Mesendoderm (in vitro differentiated cells): ENCODE results near the gene PTDSS2.

Source experiments
- DNase-seq: peaks from one replicate; pipeline ENCODE4 v3.0.0; 2013
- H2AK5ac ChIP-seq: 2 replicates; pipeline ENCODE4 v1.6.1; 2013; ENCODE audit warnings: low read length, inconsistent platforms
- H2BK120ac ChIP-seq: 2 replicates; pipeline ENCODE4 v1.6.1; 2013; ENCODE audit warnings: low read depth, mild to moderate bottlenecking, low read length, moderate library complexity, mixed read lengths
- H2BK15ac ChIP-seq: replicated peaks from 2 replicates; pipeline ENCODE4 v1.6.1; 2013; ENCODE audit warnings: low read depth, mild to moderate bottlenecking, moderate library complexity
- H2BK5ac ChIP-seq: 2 replicates; pipeline ENCODE4 v1.6.1; 2013; ENCODE audit warnings: low read length, inconsistent platforms
- H3K18ac ChIP-seq: 2 replicates; pipeline ENCODE4 v1.6.1; 2013; ENCODE audit warnings: mild to moderate bottlenecking, low read length, mixed read lengths
- H3K23ac ChIP-seq: one replicate; pipeline ENCODE4 v1.6.1; 2013; ENCODE audit warnings: low read length
- H3K27ac ChIP-seq: 2 replicates; pipeline ENCODE4 v1.5.1; 2013; ENCODE audit warnings: low read depth, mild to moderate bottlenecking, inconsistent platforms, low read length, moderate library complexity
- H3K27me3 ChIP-seq: 2 replicates; pipeline ENCODE4 v1.6.1; 2013; ENCODE audit warnings: low read length, control low read depth, mild to moderate bottlenecking, inconsistent platforms; ENCODE audit not compliant: insufficient read depth, poor library complexity
- H3K36me3 ChIP-seq: 2 replicates; pipeline ENCODE4 v1.6.1; 2013; ENCODE audit warnings: low read length, inconsistent platforms; ENCODE audit not compliant: control insufficient read depth, insufficient read depth
- H3K4ac ChIP-seq: one replicate; pipeline ENCODE4 v1.6.1; 2013; ENCODE audit warnings: low read depth, mild to moderate bottlenecking, low read length, moderate library complexity
- H3K4me1 ChIP-seq: 2 replicates; pipeline ENCODE4 v1.6.1; 2013; ENCODE audit warnings: low read depth, low read length, inconsistent platforms; ENCODE audit not compliant: control insufficient read depth
- H3K4me2 ChIP-seq: 2 replicates; pipeline ENCODE4 v1.6.1; 2013; ENCODE audit warnings: low read length
- H3K4me3 ChIP-seq: 2 replicates; pipeline ENCODE4 v1.5.1; 2013; ENCODE audit warnings: mild to moderate bottlenecking, low read length
- H3K56ac ChIP-seq: one replicate; pipeline ENCODE4 v1.6.1; 2013; ENCODE audit warnings: low read length
- H3K79me1 ChIP-seq: 2 replicates; pipeline ENCODE4 v1.6.1; 2013; ENCODE audit warnings: low read length, inconsistent platforms
- H3K79me2 ChIP-seq: 2 replicates; pipeline ENCODE4 v1.6.1; 2013; ENCODE audit warnings: mild to moderate bottlenecking, low read length; ENCODE audit not compliant: control insufficient read depth, insufficient read depth
- H3K9ac ChIP-seq: 2 replicates; pipeline ENCODE4 v1.6.1; 2013; ENCODE audit warnings: low read length, inconsistent platforms
- H4K5ac ChIP-seq: one replicate; pipeline ENCODE4 v1.6.1; 2013; ENCODE audit warnings: low read length
- H4K8ac ChIP-seq: one replicate; pipeline ENCODE4 v1.6.1; 2013; ENCODE audit warnings: low read depth, mild to moderate bottlenecking, control low read depth, low read length, moderate library complexity
- WGBS: extraction: QIAGEN DNeasy Blood & Tissue Kit; methylation state at CpG from one replicate; pipeline ENCODE4 v1.1.7; 2013; ENCODE audit warnings: low lambda C conversion rate, missing lambda C conversion rate; ENCODE audit not compliant: insufficient coverage; ENCODE audit errors: extremely low coverage; 5-methylcytosine and 5-hydroxymethylcytosine counted together

The PTDSS2 gene

GRCh38 chr11:528815-529727 is 79.0 kb downstream of the PTDSS2 start:
- H3K27me3 ChIP-seq: no peaks in the 10 kb centered on the region
- no peak overlapping the region for H2BK5ac ChIP-seq
- no peaks in the 10 kb centered on the region for H3K4me1 ChIP-seq
- no peak overlapping the region for H3K56ac ChIP-seq
- H3K4me2 ChIP-seq: no peak overlapping the region
- H3K9ac ChIP-seq: no peak overlapping the region
- no peak overlapping the region for H4K8ac ChIP-seq
- no peak overlapping the region for H3K23ac ChIP-seq
- DNase-seq: no peak
- no peak overlapping the region for H2BK120ac ChIP-seq
- peaks cover 4% of the 10 kb centered on the region for H3K79me1 ChIP-seq
- no peak overlapping the region for H2AK5ac ChIP-seq
- H3K18ac ChIP-seq: no peak overlapping the region
- no CpG with 5 or more reads among the region's 29 CpGs for WGBS
- H2BK15ac ChIP-seq: no peak overlapping the region
- peaks cover 2% of the 10 kb centered on the region for H3K79me2 ChIP-seq
- no peak overlapping the region for H3K4ac ChIP-seq
- H3K4me3 ChIP-seq: no peak overlapping the region
- H3K36me3 ChIP-seq: no peaks in the 10 kb centered on the region
- H3K27ac ChIP-seq: no peak overlapping the region
- no peak overlapping the region for H4K5ac ChIP-seq

- Histone ChIP-seq H3K36me3 (no peaks in the 10 kb centered on the region), H3K56ac (no peak overlapping the region), H2BK5ac (no peak overlapping the region), H2BK15ac (no peak overlapping the region), H2AK5ac (no peak overlapping the region), H3K4ac (no peak overlapping the region), H3K79me2 (peaks cover 7% of the 10 kb centered on the region), H4K5ac (no peak overlapping the region), H3K79me1 (peaks cover 12% of the 10 kb centered on the region), H3K18ac (no peak overlapping the region), H4K8ac (no peak overlapping the region), H3K9ac (no peak overlapping the region), H3K27me3 (no peaks in the 10 kb centered on the region), H2BK120ac (no peak overlapping the region), H3K4me2 (no peak overlapping the region), H3K4me3 (no peak overlapping the region), H3K4me1 (no peaks in the 10 kb centered on the region), H3K23ac (no peak overlapping the region), H3K27ac (no peak overlapping the region)
- no CpG with 5 or more reads among the region's 18 CpGs for WGBS
- DNase-seq: no peak
These were observed 79.8 kb downstream of the PTDSS2 start for GRCh38 chr11:529728-530411.

- no peak overlapping the region for H3K18ac ChIP-seq
- no peak overlapping the region for H3K4me3 ChIP-seq
- no peak overlapping the region for H3K9ac ChIP-seq
- no peak overlapping the region for H2BK5ac ChIP-seq
- H4K5ac ChIP-seq: no peak overlapping the region
- no peaks in the 10 kb centered on the region for H3K36me3 ChIP-seq
- H3K79me1 ChIP-seq: peaks cover 12% of the 10 kb centered on the region
- no peak overlapping the region for H2BK15ac ChIP-seq
- H3K79me2 ChIP-seq: peaks cover 7% of the 10 kb centered on the region
- no peak overlapping the region for H2AK5ac ChIP-seq
- H3K27ac ChIP-seq: no peak overlapping the region
- H3K23ac ChIP-seq: no peak overlapping the region
- no peaks in the 10 kb centered on the region for H3K27me3 ChIP-seq
- no peak for DNase-seq
- H2BK120ac ChIP-seq: no peak overlapping the region
- no peak overlapping the region for H3K4me2 ChIP-seq
- H3K4ac ChIP-seq: no peak overlapping the region
- no peak overlapping the region for H3K56ac ChIP-seq
- no peak overlapping the region for H4K8ac ChIP-seq
- WGBS: no CpG with 5 or more reads among the region's 28 CpGs
- peaks cover 1% of the 10 kb centered on the region for H3K4me1 ChIP-seq
These were observed 81.1 kb downstream of the PTDSS2 start for GRCh38 chr11:530960-531831.

GRCh38 chr11:531919-532526 is 81.9 kb downstream of the PTDSS2 start:
- no peak overlapping the region for H3K9ac ChIP-seq
- no peak overlapping the region for H3K18ac ChIP-seq
- H3K79me2 ChIP-seq: peaks cover 7% of the 10 kb centered on the region
- no peak overlapping the region for H2AK5ac ChIP-seq
- no peaks in the 10 kb centered on the region for H3K27me3 ChIP-seq
- H4K5ac ChIP-seq: no peak overlapping the region
- H3K4me3 ChIP-seq: no peak overlapping the region
- peaks cover 1% of the 10 kb centered on the region for H3K4me1 ChIP-seq
- no peak overlapping the region for H2BK120ac ChIP-seq
- no CpG with 5 or more reads among the region's 18 CpGs for WGBS
- H3K56ac ChIP-seq: no peak overlapping the region
- H3K27ac ChIP-seq: no peak overlapping the region
- H3K23ac ChIP-seq: no peak overlapping the region
- no peaks in the 10 kb centered on the region for H3K36me3 ChIP-seq
- H3K79me1 ChIP-seq: peaks cover 12% of the 10 kb centered on the region
- no peak overlapping the region for H3K4ac ChIP-seq
- no peak overlapping the region for H2BK15ac ChIP-seq
- no peak for DNase-seq
- H3K4me2 ChIP-seq: no peak overlapping the region
- H4K8ac ChIP-seq: no peak overlapping the region
- no peak overlapping the region for H2BK5ac ChIP-seq

GRCh38 chr11:532527-532985 is 82.5 kb downstream of the PTDSS2 start:
- WGBS: no CpG with 5 or more reads among the region's 23 CpGs
- no peak overlapping the region for H3K27ac ChIP-seq

More at GRCh38 chr11:532527-532985, 82.5 kb downstream of the PTDSS2 start:
- H3K4me3 ChIP-seq: no peak overlapping the region
- no peak overlapping the region for H3K9ac ChIP-seq
- H3K27me3 ChIP-seq: no peaks in the 10 kb centered on the region
- peaks cover 12% of the 10 kb centered on the region for H3K79me1 ChIP-seq
- H3K18ac ChIP-seq: no peak overlapping the region
- H3K23ac ChIP-seq: no peak overlapping the region
- H3K4me1 ChIP-seq: peaks cover 1% of the 10 kb centered on the region
- H2AK5ac ChIP-seq: no peak overlapping the region
- no peaks in the 10 kb centered on the region for H3K36me3 ChIP-seq
- H2BK15ac ChIP-seq: no peak overlapping the region
- no peak overlapping the region for H2BK120ac ChIP-seq
- DNase-seq: no peak
- H3K79me2 ChIP-seq: peaks cover 7% of the 10 kb centered on the region
- H2BK5ac ChIP-seq: no peak overlapping the region
- H4K5ac ChIP-seq: no peak overlapping the region
- no peak overlapping the region for H4K8ac ChIP-seq
- H3K56ac ChIP-seq: no peak overlapping the region
- H3K4me2 ChIP-seq: no peak overlapping the region
- H3K4ac ChIP-seq: no peak overlapping the region
